ENCODE measurements around the gene CPXM2. TPM values are rescaled to one million over a fixed set of nuclear protein-coding genes. Genes with fewer than 3 reads are reported as not detected.

The CPXM2 gene
- total RNA-seq, 2 experiments from 2014 or later = not detected

DNA sequence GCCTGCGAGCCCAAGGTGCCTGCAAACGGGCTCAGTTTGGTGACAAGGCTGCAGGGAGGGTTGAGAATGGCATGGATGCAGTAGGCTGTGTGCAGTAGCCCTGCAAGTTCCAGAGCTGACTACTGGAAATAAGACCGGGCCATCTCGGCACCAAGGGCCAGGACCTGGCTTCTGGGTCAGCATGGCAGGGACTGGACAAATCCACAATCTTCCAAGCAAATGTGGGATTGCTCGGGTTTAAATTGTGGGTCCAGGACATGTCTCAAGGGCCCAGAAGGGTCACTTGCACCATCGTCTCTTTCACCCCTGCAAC lies 147.4 kb downstream of the CPXM2 start:
- no peaks in the 10 kb centered on the region for H4K20me1 ChIP-seq (ENCODE audit: insufficient read depth, low read length)
- no peaks in the 10 kb centered on the region for H3K36me3 ChIP-seq (ENCODE audit: insufficient read depth, low read length)
- TF ChIP-seq EZH2phosphoT487 (IDR thresholded peaks at IDR 0.05; ENCODE audit: borderline replicate concordance, low read depth, low read length) = no peak
- TF ChIP-seq, protein P1, sequence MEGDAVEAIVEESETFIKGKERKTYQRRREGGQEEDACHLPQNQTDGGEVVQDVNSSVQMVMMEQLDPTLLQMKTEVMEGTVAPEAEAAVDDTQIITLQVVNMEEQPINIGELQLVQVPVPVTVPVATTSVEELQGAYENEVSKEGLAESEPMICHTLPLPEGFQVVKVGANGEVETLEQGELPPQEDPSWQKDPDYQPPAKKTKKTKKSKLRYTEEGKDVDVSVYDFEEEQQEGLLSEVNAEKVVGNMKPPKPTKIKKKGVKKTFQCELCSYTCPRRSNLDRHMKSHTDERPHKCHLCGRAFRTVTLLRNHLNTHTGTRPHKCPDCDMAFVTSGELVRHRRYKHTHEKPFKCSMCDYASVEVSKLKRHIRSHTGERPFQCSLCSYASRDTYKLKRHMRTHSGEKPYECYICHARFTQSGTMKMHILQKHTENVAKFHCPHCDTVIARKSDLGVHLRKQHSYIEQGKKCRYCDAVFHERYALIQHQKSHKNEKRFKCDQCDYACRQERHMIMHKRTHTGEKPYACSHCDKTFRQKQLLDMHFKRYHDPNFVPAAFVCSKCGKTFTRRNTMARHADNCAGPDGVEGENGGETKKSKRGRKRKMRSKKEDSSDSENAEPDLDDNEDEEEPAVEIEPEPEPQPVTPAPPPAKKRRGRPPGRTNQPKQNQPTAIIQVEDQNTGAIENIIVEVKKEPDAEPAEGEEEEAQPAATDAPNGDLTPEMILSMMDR (conservative IDR thresholded peaks at IDR 0.05; ENCODE audit: low read length) = no peak
- ChIA-PET POLR2A (no interaction called here), CTCF (ENCODE audit: unreplicated experiment) (no interaction called here)
- no peak for DNase-seq (ENCODE audit: low spot score)
- no peaks in the 10 kb centered on the region for H3K9me2 ChIP-seq (ENCODE audit: insufficient read depth, low read length)
- H3K79me2 ChIP-seq (ENCODE audit: insufficient read depth, low read depth, low read length) = no peaks in the 10 kb centered on the region
- no peak overlapping the region for H3K4me3 ChIP-seq (ENCODE audit: low read depth, low read length, poor library complexity, severe bottlenecking)
- BruUV-seq (replicated peaks) = no TSS peak
- no peak overlapping the region for H3K27ac ChIP-seq (ENCODE audit: low read depth, low read length, poor library complexity, severe bottlenecking)
- intact Hi-C loops (cut with micrococcal nuclease; ENCODE audit: unreplicated experiment) = no loop called here
- H3K4me2 ChIP-seq (ENCODE audit: low read length) = no peak overlapping the region
- no peaks in the 10 kb centered on the region for H3K9me3 ChIP-seq (ENCODE audit: low read length)
- H3K4me1 ChIP-seq (ENCODE audit: insufficient read depth, low read length, poor library complexity, severe bottlenecking) = no peaks in the 10 kb centered on the region
- H2AFZ ChIP-seq (ENCODE audit: low read length) = no peak overlapping the region

DNA sequence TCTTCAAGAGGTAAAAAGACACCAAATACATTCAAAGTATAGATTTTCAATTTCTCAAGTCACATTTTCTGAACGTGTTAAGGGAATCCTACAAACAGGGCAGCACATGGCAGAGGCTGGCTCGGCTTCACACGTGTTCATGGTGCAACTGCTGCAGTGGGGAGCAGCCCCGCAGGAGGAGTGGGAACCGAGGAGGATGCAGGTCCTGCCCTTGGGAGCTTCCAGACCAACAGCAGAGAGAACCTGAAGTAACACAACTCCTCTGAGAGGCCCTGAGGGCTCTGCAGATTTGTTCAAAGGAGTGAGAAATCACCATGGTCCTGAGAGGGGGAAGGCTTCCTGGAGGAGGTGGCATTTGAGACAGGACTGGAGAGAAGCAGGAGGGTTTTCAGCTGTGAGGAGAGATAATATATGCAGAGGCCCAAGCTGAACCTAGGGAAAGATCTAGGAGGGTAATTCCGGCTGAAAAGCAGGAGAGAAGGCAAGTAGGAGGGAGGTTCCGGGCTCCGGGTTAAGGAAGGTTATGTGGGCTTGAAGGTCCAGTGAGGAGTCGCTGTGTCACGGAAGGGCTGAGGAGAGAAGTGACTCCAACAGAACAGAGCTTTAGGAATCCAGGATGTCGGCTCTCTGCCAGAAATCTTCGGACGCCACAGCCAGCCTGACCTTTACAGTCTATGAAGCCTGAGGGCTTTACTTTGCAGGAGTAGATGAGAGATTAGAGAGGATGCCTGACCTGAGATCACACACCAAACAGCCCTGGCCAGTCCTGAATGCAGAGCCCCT lies 148.0 kb downstream of the CPXM2 start:
- intact Hi-C loops (cut with micrococcal nuclease; ENCODE audit: unreplicated experiment) = no loop called here
- POLR2A ChIA-PET = no interaction called here
- Histone ChIP-seq H3K4me3 (ENCODE audit: low read depth, low read length, poor library complexity, severe bottlenecking) (no peak overlapping the region), H3K9me3 (ENCODE audit: low read length) (no peaks in the 10 kb centered on the region), H3K79me2 (ENCODE audit: insufficient read depth, low read depth, low read length) (no peaks in the 10 kb centered on the region), H3K4me1 (ENCODE audit: insufficient read depth, low read length, poor library complexity, severe bottlenecking) (no peaks in the 10 kb centered on the region), H3K4me2 (ENCODE audit: low read length) (no peak overlapping the region), H3K9me2 (ENCODE audit: insufficient read depth, low read length) (no peaks in the 10 kb centered on the region), H2AFZ (ENCODE audit: low read length) (no peak overlapping the region), H3K27ac (ENCODE audit: low read depth, low read length, poor library complexity, severe bottlenecking) (no peak overlapping the region), H4K20me1 (ENCODE audit: insufficient read depth, low read length) (no peaks in the 10 kb centered on the region), H3K36me3 (ENCODE audit: insufficient read depth, low read length) (no peaks in the 10 kb centered on the region)
- CTCF ChIA-PET (ENCODE audit: unreplicated experiment) = no interaction called here
- TF ChIP-seq EZH2phosphoT487 (IDR thresholded peaks at IDR 0.05; ENCODE audit: borderline replicate concordance, low read depth, low read length) = no peak
- TF ChIP-seq, protein P1 (conservative IDR thresholded peaks at IDR 0.05; ENCODE audit: low read length) = no peak
- DNase-seq (ENCODE audit: low spot score) = no peak
- no TSS peak for BruUV-seq (replicated peaks)

DNA sequence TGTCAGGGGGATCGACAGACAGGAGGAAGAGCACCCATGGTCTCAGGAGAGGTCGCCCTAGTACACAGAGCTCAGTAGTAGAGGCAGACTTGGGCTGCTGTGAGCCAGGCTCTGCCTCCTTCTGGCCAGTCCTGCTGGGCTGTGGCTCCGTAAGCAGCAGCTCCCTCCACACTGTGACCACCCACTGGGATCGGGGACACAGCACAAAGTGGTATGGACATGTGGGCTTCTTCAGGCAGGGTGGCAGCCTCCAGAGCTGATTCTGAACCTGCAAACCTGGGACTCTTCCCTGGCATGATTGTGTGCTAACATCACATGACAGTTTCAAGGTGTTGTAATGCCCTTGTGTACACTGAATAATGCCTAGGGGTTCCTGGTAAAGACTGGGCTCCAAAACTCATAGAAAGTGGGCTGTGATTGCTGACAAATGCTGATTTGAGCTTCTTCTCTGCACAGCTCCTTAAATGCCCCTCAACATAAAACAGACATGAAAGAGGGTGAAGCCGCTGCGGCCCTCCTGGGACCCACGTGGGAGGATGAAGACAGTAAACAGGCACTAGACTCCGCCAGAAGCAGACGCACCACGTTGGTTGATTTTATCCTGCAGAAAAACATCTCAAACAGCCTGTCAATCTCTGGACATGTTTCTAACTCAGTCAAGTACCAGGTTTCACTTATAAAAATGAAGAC lies 148.7 kb downstream of the CPXM2 start:
- H3K27ac ChIP-seq (ENCODE audit: low read depth, low read length, poor library complexity, severe bottlenecking) = no peak overlapping the region
- H3K36me3 ChIP-seq (ENCODE audit: insufficient read depth, low read length) = no peaks in the 10 kb centered on the region
- ChIA-PET POLR2A (interaction anchor here (0.5 kb wide), 1 partner anchor 42 kb away, joined by 3 read pairs; no protein-coding TSS in a partner anchor), CTCF (ENCODE audit: unreplicated experiment) (no interaction called here)
- H3K4me1 ChIP-seq (ENCODE audit: insufficient read depth, low read length, poor library complexity, severe bottlenecking) = no peaks in the 10 kb centered on the region
- no peaks in the 10 kb centered on the region for H3K79me2 ChIP-seq (ENCODE audit: insufficient read depth, low read depth, low read length)
- intact Hi-C loops (cut with micrococcal nuclease; ENCODE audit: unreplicated experiment) = no loop called here
- H3K4me2 ChIP-seq (ENCODE audit: low read length) = no peak overlapping the region
- DNase-seq (ENCODE audit: low spot score) = no peak
- no peaks in the 10 kb centered on the region for H3K9me2 ChIP-seq (ENCODE audit: insufficient read depth, low read length)
- no peak for TF ChIP-seq EZH2phosphoT487 (IDR thresholded peaks at IDR 0.05; ENCODE audit: borderline replicate concordance, low read depth, low read length)
- TF ChIP-seq, protein P1 (conservative IDR thresholded peaks at IDR 0.05; ENCODE audit: low read length) = no peak
- BruUV-seq (replicated peaks) = no TSS peak
- H4K20me1 ChIP-seq (ENCODE audit: insufficient read depth, low read length) = no peaks in the 10 kb centered on the region
- H3K4me3 ChIP-seq (ENCODE audit: low read depth, low read length, poor library complexity, severe bottlenecking) = no peak overlapping the region
- H3K9me3 ChIP-seq (ENCODE audit: low read length) = no peaks in the 10 kb centered on the region
- H2AFZ ChIP-seq (ENCODE audit: low read length) = no peak overlapping the region

All from OCI-LY7 (cell line).